Measurements from ENCODE around the gene DDX1. TPM values are rescaled to one million over a fixed set of nuclear protein-coding genes. Genes with fewer than 3 reads are reported as not detected.

DDX1 gene
- total and polyA plus RNA-seq, 10 of the 15 experiments (the other 5 are each of a cell fraction or from before 2014, with no cell fraction given), result 53.2 to 134 (median 85.6) TPM

DNA sequence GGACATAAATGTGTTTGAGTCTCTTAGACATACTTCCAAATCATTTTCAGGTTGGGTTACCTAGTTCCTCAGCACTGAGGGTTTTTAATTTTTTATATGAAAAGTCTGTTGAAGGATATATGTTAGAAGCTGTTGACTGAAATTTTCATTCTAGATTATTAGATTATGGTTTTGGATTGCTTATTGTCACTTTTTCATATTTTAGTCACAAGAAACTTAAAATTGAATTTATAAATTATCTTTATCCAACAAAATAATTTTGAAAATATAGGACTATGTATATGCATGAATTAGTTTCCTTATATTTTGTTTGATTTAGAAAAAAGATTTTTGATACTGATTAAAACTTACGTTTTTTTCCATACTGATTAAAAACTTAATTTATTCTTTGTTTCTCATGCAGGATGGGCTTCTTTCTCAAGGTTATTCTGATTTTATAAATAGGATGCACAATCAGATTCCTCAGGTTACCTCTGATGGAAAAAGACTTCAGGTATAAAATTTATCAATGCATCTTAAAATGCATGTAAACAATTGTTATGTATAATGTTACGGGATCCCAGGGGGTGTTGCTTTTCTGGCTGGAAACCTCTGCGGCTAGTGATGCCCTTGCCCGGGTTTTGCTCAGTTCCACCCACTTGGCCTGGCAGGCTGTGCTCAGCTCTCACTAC, 26.2 kb downstream of the DDX1 start (continued):
- TF ChIP-seq, protein P1, sequence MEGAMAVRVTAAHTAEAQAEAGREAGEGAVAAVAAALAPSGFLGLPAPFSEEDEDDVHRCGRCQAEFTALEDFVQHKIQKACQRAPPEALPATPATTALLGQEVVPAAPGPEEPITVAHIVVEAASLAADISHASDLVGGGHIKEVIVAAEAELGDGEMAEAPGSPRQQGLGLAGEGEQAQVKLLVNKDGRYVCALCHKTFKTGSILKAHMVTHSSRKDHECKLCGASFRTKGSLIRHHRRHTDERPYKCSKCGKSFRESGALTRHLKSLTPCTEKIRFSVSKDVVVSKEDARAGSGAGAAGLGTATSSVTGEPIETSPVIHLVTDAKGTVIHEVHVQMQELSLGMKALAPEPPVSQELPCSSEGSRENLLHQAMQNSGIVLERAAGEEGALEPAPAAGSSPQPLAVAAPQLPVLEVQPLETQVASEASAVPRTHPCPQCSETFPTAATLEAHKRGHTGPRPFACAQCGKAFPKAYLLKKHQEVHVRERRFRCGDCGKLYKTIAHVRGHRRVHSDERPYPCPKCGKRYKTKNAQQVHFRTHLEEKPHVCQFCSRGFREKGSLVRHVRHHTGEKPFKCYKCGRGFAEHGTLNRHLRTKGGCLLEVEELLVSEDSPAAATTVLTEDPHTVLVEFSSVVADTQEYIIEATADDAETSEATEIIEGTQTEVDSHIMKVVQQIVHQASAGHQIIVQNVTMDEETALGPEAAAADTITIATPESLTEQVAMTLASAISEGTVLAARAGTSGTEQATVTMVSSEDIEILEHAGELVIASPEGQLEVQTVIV (IDR thresholded peaks at IDR 0.05; ENCODE audit: borderline replicate concordance, partially characterized antibody), result no peak
- TF ChIP-seq MEF2B (IDR thresholded peaks at IDR 0.05; ENCODE audit: partially characterized antibody, poor library complexity, severe bottlenecking), result no peak

- Histone ChIP-seq H3K36me3 (ENCODE audit: control insufficient read depth in 2 of 2, insufficient read depth in 2 of 2, low read length in 1 of 2) (peaks cover 11 to 12% of the 10 kb centered on the region in 2 experiments; a peak in 3 of 4 replicates), H3K79me2 (ENCODE audit: control insufficient read depth, insufficient read depth, low read length) (no peaks in the 10 kb centered on the region), H3K4me2 (ENCODE audit: control insufficient read depth, insufficient read depth) (no peak overlapping the region), H3K9ac (ENCODE audit: control insufficient read depth, insufficient read depth, low read length) (no peak overlapping the region), H3K4me3 (no peak overlapping the region), H3K4me1 (ENCODE audit: control insufficient read depth, insufficient read depth, low read length) (no peaks in the 10 kb centered on the region), H3K27ac (ENCODE audit: control insufficient read depth, insufficient read depth) (no peak overlapping the region), H2AFZ (ENCODE audit: control insufficient read depth, low read depth, low read length) (no peak overlapping the region), H3K9me3 (replicated peaks; ENCODE audit: control insufficient read depth, insufficient read depth, low read length) (no peaks in the 10 kb centered on the region), H4K20me1 (ENCODE audit: control insufficient read depth, insufficient read depth) (no peaks in the 10 kb centered on the region), H3K27me3 (replicated peaks in 1 of 2; ENCODE audit: control insufficient read depth in 2 of 2, insufficient read depth in 2 of 2, low read length in 1 of 2) (no peaks in the 10 kb centered on the region)
- ChIA-PET RAD21 (ENCODE audit: unreplicated experiment) (no interaction called here), CTCF (no interaction called here), SMC1A (ENCODE audit: uncharacterized antibody, unreplicated experiment) (no interaction called here), POLR2A (no interaction called here)
- no TSS peak for BruUV-seq (replicated peaks)
- no peak for ATAC-seq
- no peak for FAIRE-seq
- DNase-seq (ENCODE audit: low read depth, low spot score), result no peak
- in situ Hi-C loops (cut with MboI), result no loop called here
- 97% methylated on average over 16 of the region's 16 CpGs for WGBS (ENCODE audit: insufficient coverage, insufficient replicate concordance, low lambda C conversion rate, missing lambda C conversion rate)
- TF ChIP-seq RFX5 (IDR thresholded peaks at IDR 0.05; ENCODE audit: low read depth, low read length) (no peak), TAF1 (IDR thresholded peaks at IDR 0.05; ENCODE audit: borderline replicate concordance, low read depth, low read length) (no peak), NRF1 (conservative IDR thresholded peaks at IDR 0.05; ENCODE audit: low read depth, low read length) (no peak), CBX5 (IDR thresholded peaks at IDR 0.05; ENCODE audit: low read depth) (no peak), PAX8 (IDR thresholded peaks at IDR 0.05) (no peak), IRF5 (IDR thresholded peaks at IDR 0.05; ENCODE audit: borderline replicate concordance) (no peak), CEBPB (IDR thresholded peaks at IDR 0.05; ENCODE audit: borderline replicate concordance in 1 of 2, low read depth in 2 of 2, low read length in 2 of 2) (no peak)
- intact Hi-C loops (cut with micrococcal nuclease; ENCODE audit: unreplicated experiment), result no loop called here
Observed at GRCh38 chr2:15618449-15618855, 26.8 kb downstream of the DDX1 start.
